Adrenal gland (tissue), 5 donors: ENCODE measurements around the gene RNF151.

Source experiments
- POLR2A ChIP-seq, 2 donors: fragments of 450-650 bp; IDR thresholded peaks; one replicate each; pipeline ENCODE4 v1.6.1; 2017; ENCODE audit warnings: antibody characterized with exemption in 2 of 2, mild to moderate bottlenecking in 2 of 2, moderate library complexity in 1 of 2
- TF ChIP-seq, protein P1 (sequence below), 6 experiments: fragments of 450-650 bp in 4 of 6; fragments of 200-600 bp in 2 of 6; sonication (generic) in 1 of 6; IDR thresholded peaks; 1 replicate in 5 of 6; 2 replicates in 1 of 6; pipeline versions ENCODE4 v1.5.1 to v1.8.0; 2016 to 2021; ENCODE audit warnings: antibody characterized with exemption in 6 of 6, mild to moderate bottlenecking in 2 of 6, moderate library complexity in 1 of 6
- donor health status: DM: no; HTN: no; CAD: no.

DNA sequence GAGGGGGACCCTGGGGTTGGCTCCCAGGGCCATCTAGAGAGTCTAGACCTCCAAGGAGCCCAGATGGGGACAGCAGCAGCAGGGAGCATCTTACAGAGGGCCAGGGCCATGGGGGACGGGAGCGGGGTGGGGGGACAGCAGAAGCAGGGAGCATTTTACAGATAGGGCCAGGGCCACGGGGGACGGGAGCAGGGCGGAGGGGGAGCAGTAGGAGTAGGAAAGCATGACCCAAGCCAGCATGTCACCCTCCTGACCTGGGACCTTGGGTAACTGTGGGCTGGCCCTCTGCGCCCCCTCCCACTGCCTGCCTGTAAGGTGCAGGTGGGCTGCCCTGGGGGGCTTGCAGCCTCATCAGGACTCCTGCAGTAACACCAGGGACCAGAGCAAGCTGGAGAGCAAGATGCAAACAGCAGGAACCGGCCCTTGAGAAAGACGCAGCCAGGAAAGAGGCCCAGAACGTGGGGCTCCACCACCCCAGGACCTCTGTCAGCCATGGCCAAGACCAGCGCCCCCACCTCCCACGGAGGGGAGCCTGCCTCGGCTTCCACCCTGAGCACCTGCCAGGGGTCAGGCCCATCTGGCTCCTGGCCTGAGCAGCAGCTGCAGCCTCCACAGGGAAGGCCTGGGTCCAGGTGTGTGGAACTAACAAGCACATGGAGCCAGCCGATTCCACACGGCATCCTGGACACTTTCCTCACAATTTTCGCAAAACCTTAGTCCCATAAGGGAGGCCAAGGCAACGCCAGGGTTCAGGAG, 40.6 kb downstream of the RNF151 start:
- TF ChIP-seq, protein P1, sequence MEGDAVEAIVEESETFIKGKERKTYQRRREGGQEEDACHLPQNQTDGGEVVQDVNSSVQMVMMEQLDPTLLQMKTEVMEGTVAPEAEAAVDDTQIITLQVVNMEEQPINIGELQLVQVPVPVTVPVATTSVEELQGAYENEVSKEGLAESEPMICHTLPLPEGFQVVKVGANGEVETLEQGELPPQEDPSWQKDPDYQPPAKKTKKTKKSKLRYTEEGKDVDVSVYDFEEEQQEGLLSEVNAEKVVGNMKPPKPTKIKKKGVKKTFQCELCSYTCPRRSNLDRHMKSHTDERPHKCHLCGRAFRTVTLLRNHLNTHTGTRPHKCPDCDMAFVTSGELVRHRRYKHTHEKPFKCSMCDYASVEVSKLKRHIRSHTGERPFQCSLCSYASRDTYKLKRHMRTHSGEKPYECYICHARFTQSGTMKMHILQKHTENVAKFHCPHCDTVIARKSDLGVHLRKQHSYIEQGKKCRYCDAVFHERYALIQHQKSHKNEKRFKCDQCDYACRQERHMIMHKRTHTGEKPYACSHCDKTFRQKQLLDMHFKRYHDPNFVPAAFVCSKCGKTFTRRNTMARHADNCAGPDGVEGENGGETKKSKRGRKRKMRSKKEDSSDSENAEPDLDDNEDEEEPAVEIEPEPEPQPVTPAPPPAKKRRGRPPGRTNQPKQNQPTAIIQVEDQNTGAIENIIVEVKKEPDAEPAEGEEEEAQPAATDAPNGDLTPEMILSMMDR (IDR thresholded peaks at IDR 0.05): no peak
- no peak for TF ChIP-seq POLR2A (IDR thresholded peaks at IDR 0.05)
